SK-N-MC (cell line): ENCODE data around the gene FRMD3.

Experiments
- DNase-seq: peaks from one replicate; pipeline ENCODE4 v3.0.0-alpha.2; 2011; ENCODE audit warnings: low read depth, low spot score
- H3K27ac ChIP-seq: fragments of 200-600 bp; sonication (generic); 2 replicates; pipeline ENCODE4 v1.5.1; 2016; ENCODE audit warnings: mixed run types
- H3K36me3 ChIP-seq: fragments of 200-600 bp; sonication (generic); 2 replicates; pipeline ENCODE4 v1.6.1; 2017; ENCODE audit warnings: antibody characterized with exemption, low read length, mixed read lengths; ENCODE audit not compliant: insufficient read depth
- H3K4me3 ChIP-seq: fragments of 200-600 bp; sonication (generic); 2 replicates; pipeline ENCODE4 v1.5.1; 2016
- H3K9ac ChIP-seq: fragments of 200-600 bp; sonication (generic); 2 replicates; pipeline ENCODE4 v1.8.0; 2017; ENCODE audit warnings: mixed run types, mixed read lengths; ENCODE audit not compliant: insufficient read length
- H3K9me3 ChIP-seq: fragments of 200-600 bp; sonication (generic); 2 replicates; pipeline ENCODE4 v1.6.1; 2017; ENCODE audit warnings: low read depth, mild to moderate bottlenecking, antibody characterized with exemption, low read length, moderate library complexity, mixed read lengths
- EZH2 ChIP-seq: fragments of 200-600 bp; sonication (generic); IDR thresholded peaks from one replicate; pipeline ENCODE4 v1.6.1; 2017; ENCODE audit warnings: antibody characterized with exemption
- FOXP2 ChIP-seq: optimal IDR thresholded peaks from 2 replicates; pipeline ENCODE3; 2011; ENCODE audit warnings: mild to moderate bottlenecking, moderate library complexity; ENCODE audit not compliant: insufficient read depth; ENCODE audit errors: extremely low read length, control extremely low read depth
- POLR2AphosphoS5 ChIP-seq: IDR thresholded peaks from 2 replicates; pipeline ENCODE4 v1.6.1; 2012; ENCODE audit warnings: mild to moderate bottlenecking, low read depth, low read length, borderline replicate concordance

Gene FRMD3

GRCh38 chr9:83538172-83538889, at the start of gene FRMD3:
TSS of gene FRMD3 (minus strand) at chr9:83538401. CDS start at chr9:83538231, 170 bp downstream.
- Histone ChIP-seq H3K36me3 (no peaks in the 10 kb centered on the region), H3K9ac (no peak within 1 kb of the TSS), H3K9me3 (no peaks in the 10 kb centered on the region), H3K4me3 (peak within 1 kb of the TSS; percentile 58), H3K27ac (no peak within 1 kb of the TSS)
- DNase-seq = no peak
- no peak for TF ChIP-seq POLR2AphosphoS5
- TF ChIP-seq EZH2 = no peak
- no peak for TF ChIP-seq FOXP2

DNA sequence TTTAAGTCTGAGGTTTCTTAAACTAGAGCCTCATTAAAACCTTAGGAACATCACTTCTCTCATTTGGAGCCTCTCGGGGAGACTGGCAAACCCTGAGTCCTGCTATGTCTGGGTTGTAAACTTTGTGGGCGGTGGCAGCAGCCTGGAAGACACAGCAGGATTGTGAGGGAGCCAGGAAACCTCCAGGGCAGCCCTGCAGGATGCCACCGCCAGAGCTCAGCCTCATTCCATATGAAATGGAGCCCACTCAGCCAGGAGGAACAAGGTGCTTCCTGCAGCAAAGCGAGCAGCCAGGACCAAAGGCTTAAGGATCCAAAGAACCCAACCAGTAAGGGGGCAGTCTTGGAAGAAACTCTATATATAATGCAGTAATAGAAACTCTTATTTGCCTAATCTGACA, 46.8 kb upstream of the FRMD3 start:
- DNase-seq = no peak
- Histone ChIP-seq H3K27ac (0 out of 2 replicates have a peak overlapping the region, but pooled peaks have one; percentile 6), H3K9ac (no peak overlapping the region), H3K9me3 (no peaks in the 10 kb centered on the region), H3K4me3 (no peak overlapping the region), H3K36me3 (no peaks in the 10 kb centered on the region)
- TF ChIP-seq POLR2AphosphoS5 (no peak), FOXP2 (no peak), EZH2 (no peak)

DNA sequence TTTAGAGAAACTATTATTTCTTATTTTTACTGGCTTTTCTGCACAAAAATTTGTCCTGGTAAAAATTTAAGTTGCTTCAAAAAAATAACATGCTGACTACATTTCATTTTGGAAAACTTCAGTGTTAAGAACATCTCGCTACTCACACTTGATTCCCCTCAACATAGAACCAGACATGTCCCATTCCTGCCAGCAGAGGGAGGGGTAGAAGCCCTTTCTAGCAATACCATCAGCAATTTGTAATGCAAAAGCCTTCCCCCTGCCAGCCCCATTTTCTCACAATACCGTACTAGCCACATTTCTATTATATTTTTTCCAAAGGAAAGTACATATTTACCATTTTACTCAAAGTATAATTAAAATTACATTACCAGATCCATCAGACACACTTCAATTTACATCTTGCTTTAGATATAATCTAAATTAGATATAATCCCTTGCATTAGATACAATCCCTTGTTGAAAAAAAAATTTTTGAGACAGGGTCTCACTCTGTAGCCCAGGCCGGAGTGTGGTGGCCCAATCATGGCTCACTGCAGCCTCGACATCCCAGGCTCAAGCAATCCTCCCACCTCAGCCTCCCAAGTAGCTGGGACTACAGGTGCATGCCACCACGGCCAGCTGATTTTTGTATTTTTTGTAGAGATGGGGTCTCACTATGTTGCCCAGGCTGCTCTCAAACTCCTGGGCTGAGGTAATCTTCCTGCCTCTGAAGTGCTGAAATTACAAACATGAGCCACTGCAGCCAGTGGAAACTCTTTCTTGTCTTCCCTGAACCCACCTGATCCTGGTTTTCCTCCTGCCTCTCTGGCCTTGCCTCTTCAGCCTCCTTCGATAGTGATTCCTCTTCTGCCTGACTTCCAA, 45.2 kb upstream of the FRMD3 start:
- Histone ChIP-seq H3K9me3 (no peaks in the 10 kb centered on the region), H3K9ac (no peak overlapping the region), H3K27ac (no peak overlapping the region), H3K4me3 (no peak overlapping the region), H3K36me3 (no peaks in the 10 kb centered on the region)
- no peak for TF ChIP-seq FOXP2
- no peak for TF ChIP-seq EZH2
- TF ChIP-seq POLR2AphosphoS5 = no peak
- DNase-seq = peak; percentile 58

GRCh38 chr9:83582029-83582428, 43.8 kb upstream of the FRMD3 start:
- Histone ChIP-seq H3K27ac (no peak overlapping the region), H3K4me3 (no peak overlapping the region), H3K36me3 (no peaks in the 10 kb centered on the region), H3K9ac (no peak overlapping the region), H3K9me3 (no peaks in the 10 kb centered on the region)
- TF ChIP-seq EZH2 = no peak
- TF ChIP-seq POLR2AphosphoS5 = no peak
- no peak for TF ChIP-seq FOXP2
- DNase-seq = no peak

- no peak for DNase-seq
- Histone ChIP-seq H3K27ac (no peak overlapping the region), H3K36me3 (no peaks in the 10 kb centered on the region), H3K9ac (no peak overlapping the region), H3K4me3 (no peak overlapping the region), H3K9me3 (no peaks in the 10 kb centered on the region)
- TF ChIP-seq FOXP2 (no peak), POLR2AphosphoS5 (no peak), EZH2 (no peak)
Measured at GRCh38 chr9:83574482-83574881, 36.3 kb upstream of the FRMD3 start.

GRCh38 chr9:83572524-83572923, 34.3 kb upstream of the FRMD3 start:
- no peak overlapping the region for H3K4me3 ChIP-seq
- H3K9ac ChIP-seq = no peak overlapping the region
- no peak overlapping the region for H3K27ac ChIP-seq
- H3K36me3 ChIP-seq = no peaks in the 10 kb centered on the region
- DNase-seq = no peak
- H3K9me3 ChIP-seq = no peaks in the 10 kb centered on the region
- no peak for TF ChIP-seq EZH2
- no peak for TF ChIP-seq FOXP2
- no peak for TF ChIP-seq POLR2AphosphoS5

DNA sequence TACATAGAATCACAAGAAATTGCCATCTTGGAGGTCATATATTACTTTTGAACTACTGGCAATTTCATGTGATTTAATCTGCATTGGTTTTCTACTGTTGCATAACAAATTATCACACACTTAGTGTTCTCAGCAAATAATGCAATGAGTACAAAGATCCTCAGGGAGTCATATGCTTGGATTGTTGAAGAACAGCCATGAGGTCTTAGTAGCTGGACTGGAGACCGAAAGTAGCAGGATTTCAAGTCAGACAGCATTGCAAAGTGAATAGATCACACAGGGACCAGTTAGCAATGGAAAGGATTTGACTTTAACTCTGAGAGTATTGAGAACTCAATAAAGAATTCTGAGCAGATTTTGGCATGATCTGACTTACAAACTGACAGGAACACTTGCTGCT, 32.2 kb upstream of the FRMD3 start:
- Histone ChIP-seq H3K4me3 (no peak overlapping the region), H3K27ac (no peak overlapping the region), H3K36me3 (no peaks in the 10 kb centered on the region), H3K9me3 (no peaks in the 10 kb centered on the region), H3K9ac (no peak overlapping the region)
- DNase-seq = no peak
- no peak for TF ChIP-seq EZH2
- no peak for TF ChIP-seq FOXP2

- H3K36me3 ChIP-seq = no peaks in the 10 kb centered on the region
- TF ChIP-seq EZH2 (no peak), POLR2AphosphoS5 (no peak), FOXP2 (no peak)
- H3K9ac ChIP-seq = no peak overlapping the region
- DNase-seq = no peak
- no peaks in the 10 kb centered on the region for H3K9me3 ChIP-seq
- H3K27ac ChIP-seq = no peak overlapping the region
- no peak overlapping the region for H3K4me3 ChIP-seq
Measured at GRCh38 chr9:83569326-83569725, 31.1 kb upstream of the FRMD3 start.
